LNCaP clone FGC (cell line): ENCODE data around the gene SEMA3F.

Experiments
- DNase-seq: peaks from one replicate; pipeline ENCODE4 v3.0.0-alpha.2; 2011; ENCODE audit warnings: low read depth
- H3K4me3 ChIP-seq: 2 replicates; pipeline ENCODE4 v1.5.1; 2011; ENCODE audit warnings: mild to moderate bottlenecking, low read depth, low read length, control low read depth
- TF ChIP-seq, protein P1 (sequence below): IDR thresholded peaks from 2 replicates; pipeline ENCODE4 v1.5.1; 2012; ENCODE audit warnings: mild to moderate bottlenecking; ENCODE audit not compliant: control insufficient read depth, insufficient read depth; ENCODE audit errors: extremely low read depth

Gene SEMA3F

DNA sequence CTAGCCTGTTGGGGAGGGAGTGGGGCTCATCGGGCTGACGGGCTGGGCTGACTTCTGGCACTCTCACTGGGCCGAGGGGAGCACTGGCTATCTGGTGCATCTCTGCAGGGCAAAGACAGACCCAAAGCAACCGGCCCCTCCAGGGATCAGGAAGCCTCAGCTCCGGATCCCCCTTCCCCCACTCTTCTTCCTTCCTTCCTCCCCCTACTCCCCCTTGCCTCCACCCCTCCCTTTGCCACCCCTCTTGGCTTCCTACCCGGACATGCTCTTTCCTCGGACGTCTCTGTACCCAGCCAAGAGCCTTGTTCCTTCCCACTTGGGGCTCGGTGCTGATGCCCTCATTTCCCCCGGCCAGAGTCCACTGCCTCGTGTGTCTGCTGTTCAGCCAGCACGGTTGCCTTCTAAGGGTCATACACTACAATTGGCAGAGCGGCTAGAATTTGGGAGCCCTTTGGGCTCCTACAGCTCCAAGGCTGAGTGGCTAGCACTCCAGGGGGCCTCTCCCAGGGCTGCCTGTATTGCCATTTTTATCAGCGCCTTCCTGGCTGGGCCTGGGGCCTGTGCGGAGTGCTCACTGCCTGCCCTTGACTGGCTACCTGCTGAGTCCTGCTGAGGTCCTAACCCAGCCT is 10.9 kb downstream of the SEMA3F start:
- no peak for DNase-seq
- H3K4me3 ChIP-seq = no peak overlapping the region
- TF ChIP-seq, protein P1, sequence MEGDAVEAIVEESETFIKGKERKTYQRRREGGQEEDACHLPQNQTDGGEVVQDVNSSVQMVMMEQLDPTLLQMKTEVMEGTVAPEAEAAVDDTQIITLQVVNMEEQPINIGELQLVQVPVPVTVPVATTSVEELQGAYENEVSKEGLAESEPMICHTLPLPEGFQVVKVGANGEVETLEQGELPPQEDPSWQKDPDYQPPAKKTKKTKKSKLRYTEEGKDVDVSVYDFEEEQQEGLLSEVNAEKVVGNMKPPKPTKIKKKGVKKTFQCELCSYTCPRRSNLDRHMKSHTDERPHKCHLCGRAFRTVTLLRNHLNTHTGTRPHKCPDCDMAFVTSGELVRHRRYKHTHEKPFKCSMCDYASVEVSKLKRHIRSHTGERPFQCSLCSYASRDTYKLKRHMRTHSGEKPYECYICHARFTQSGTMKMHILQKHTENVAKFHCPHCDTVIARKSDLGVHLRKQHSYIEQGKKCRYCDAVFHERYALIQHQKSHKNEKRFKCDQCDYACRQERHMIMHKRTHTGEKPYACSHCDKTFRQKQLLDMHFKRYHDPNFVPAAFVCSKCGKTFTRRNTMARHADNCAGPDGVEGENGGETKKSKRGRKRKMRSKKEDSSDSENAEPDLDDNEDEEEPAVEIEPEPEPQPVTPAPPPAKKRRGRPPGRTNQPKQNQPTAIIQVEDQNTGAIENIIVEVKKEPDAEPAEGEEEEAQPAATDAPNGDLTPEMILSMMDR = no peak

DNA sequence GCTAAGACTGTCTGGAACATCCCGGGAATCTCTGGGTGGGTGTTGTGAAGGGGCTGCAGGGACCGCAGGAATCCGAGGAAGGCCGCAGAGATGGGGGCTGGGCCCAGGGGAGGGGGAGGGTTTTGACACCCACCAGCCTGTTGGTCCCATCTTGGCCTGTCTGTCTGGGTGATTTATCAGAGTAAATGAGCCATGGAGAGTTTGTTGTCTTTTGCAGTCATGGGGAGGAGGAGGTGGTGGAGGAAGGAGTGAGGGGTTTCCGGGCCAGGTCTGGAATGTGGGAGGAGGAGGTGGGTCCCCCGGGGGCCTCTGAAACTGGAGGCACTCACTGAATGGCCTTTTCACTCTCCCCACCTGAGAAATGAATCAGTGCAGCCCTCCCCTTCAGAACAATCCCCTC is 11.5 kb downstream of the SEMA3F start:
- TF ChIP-seq, protein P1 = no peak
- DNase-seq = no peak
- H3K4me3 ChIP-seq = no peak overlapping the region

DNA sequence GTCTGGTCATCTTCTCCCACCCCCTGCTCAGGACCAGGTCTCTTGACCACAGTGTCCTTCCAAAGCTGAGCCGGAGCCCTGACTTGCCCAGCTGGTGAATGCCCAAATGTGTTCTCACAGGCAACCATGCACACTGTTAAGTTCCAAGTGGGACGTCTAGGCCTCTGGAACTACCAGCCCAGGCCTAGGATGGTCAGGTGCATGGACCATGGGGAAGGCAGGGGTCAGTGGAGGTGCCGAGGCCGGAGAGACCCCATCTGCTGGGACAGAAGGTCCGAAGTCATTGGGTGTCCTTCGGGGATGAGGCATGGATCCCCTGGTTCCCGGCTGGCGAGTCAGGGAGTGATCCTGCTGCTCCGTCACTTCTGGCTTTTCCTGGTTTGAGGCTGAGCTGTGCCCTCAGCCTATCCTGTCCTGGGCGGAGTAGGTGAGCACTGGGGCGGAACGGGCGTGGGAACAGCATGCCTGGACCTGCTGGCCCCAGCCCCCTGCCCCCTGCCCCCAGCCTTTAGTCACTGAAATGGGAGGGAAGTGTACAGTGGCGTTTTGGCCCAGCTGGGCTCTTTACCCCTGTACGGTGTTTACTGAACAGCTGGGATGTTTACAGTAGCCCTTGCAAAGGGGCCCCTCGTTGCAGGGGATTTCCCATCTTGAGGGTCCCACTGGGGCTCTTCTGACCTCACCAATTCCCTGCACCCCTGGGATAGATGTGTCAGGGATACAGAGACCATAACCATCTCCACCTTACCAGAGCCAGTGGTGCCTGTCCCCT is 12.1 kb downstream of the SEMA3F start:
- peak; percentile 52 for DNase-seq
- H3K4me3 ChIP-seq = no peak overlapping the region; the same call in 1 of the 2 replicates
- TF ChIP-seq, protein P1 = no peak

DNA sequence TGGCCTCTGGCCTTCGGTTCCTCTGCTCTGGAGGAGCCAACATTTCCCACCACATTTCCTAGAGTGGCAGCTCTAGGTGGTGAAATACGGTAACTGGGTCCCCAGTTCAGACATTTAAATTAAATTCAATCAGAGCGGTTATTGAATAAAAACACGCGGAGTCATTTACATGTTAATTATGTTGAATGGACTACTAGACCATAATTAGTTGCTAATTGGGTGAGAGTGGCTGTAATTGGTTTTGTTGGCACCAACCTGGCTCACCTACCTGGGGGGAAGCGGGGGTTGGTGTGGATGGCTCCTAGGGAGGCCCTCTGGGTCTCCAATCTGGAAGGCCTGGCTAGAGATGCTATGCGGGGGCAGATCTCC is 12.7 kb downstream of the SEMA3F start:
- no peak for DNase-seq
- TF ChIP-seq, protein P1 = no peak
- H3K4me3 ChIP-seq = no peak overlapping the region

DNA sequence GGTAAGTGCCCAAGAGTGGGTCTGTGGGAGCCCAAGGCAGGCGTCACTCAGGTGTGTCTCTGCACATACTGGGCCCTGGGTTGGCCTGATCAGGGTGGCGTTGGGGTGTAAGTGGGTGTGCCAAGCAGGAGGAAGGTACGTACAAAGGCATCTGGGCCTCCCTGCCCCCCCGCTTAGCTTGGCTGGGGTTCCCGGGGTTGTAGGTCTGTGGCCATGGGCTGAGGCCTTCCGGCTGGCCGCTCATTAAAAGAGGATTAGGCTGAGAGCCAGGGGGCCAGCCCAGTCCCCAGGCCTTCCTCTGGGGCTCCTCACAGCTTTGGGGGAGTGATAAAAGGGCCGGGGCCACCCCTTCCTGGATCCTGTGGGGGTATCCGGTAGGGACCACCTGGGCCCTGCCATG is 13.3 kb downstream of the SEMA3F start:
- no peak overlapping the region for H3K4me3 ChIP-seq
- TF ChIP-seq, protein P1 = no peak
- no peak for DNase-seq

DNA sequence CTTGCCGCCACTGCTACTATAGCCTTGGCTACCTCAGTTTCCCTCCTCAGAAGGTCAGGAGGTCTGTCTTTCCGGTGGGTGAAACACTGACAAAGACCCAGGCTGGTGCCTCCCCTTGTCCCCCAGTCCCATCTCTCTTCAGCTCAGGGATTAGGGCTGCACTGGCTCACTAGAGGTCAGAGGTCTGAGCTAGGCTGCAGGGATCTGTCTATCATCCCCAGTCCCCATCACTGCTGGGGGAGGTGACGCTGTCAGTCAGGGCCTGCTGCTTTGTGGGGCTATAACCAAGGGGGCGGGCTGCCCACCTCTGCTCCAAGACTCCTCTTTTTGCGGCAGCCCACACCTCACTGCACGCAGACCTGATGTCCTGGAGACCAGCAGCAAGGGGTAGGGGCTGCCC is 13.7 kb downstream of the SEMA3F start:
- TF ChIP-seq, protein P1 = no peak
- no peak overlapping the region for H3K4me3 ChIP-seq
- DNase-seq = no peak
